Spleen (tissue), 11 donors: ENCODE results near the gene ZBTB5. TPM values are rescaled to one million over a fixed set of nuclear protein-coding genes. Genes with fewer than 3 reads are reported as not detected.

ENCODE experiments used
- DNase-seq: peaks from one replicate; pipeline ENCODE4 v3.0.0-alpha.2; 2020
- H3K27ac ChIP-seq, 8 donors: fragments of 200-600 bp; sonication (generic) in 7 of 8; 1 replicate in 4 of 8; 2 replicates in 4 of 8; pipeline versions ENCODE4 v1.5.0 to v1.8.0; 2016 to 2021; ENCODE audit warnings: inconsistent platforms in 4 of 8, mild to moderate bottlenecking in 4 of 8, moderate library complexity in 1 of 8
- H3K27me3 ChIP-seq, 7 donors: fragments of 200-600 bp; sonication (generic) in 6 of 7; replicated peaks in 1 of 7; 1 replicate in 4 of 7; 2 replicates in 3 of 7; pipeline versions ENCODE4 v1.5.0 to v1.8.0; 2016 to 2021; ENCODE audit warnings: inconsistent platforms in 3 of 7, mild to moderate bottlenecking in 1 of 7
- H3K36me3 ChIP-seq, 6 donors: fragments of 200-600 bp; sonication (generic) in 5 of 6; 1 replicate in 4 of 6; 2 replicates in 2 of 6; pipeline versions ENCODE4 v1.5.0 to v1.8.0; 2016 to 2021; ENCODE audit warnings: inconsistent platforms in 2 of 6
- H3K4me1 ChIP-seq, 6 donors: fragments of 200-600 bp; sonication (generic) in 5 of 6; 1 replicate in 3 of 6; 2 replicates in 3 of 6; pipeline versions ENCODE4 v1.5.0 to v1.8.0; 2016 to 2021; ENCODE audit warnings: inconsistent platforms in 3 of 6
- H3K4me3 ChIP-seq, 8 donors: fragments of 200-600 bp; sonication (generic) in 7 of 8; 1 replicate in 4 of 8; 2 replicates in 4 of 8; pipeline versions ENCODE4 v1.5.0 to v1.8.0; 2016 to 2021; ENCODE audit warnings: inconsistent platforms in 4 of 8, mild to moderate bottlenecking in 4 of 8, moderate library complexity in 2 of 8
- H3K9me3 ChIP-seq, 8 donors: fragments of 200-600 bp; sonication (generic) in 7 of 8; 1 replicate in 4 of 8; 2 replicates in 4 of 8; pipeline versions ENCODE4 v1.5.0 to v1.8.0; 2016 to 2021; ENCODE audit warnings: inconsistent platforms in 4 of 8
- POLR2A ChIP-seq, 3 donors: fragments of 450-650 bp; IDR thresholded peaks; one replicate each; pipeline ENCODE4 v1.5.1; 2017; ENCODE audit warnings: antibody characterized with exemption in 3 of 3, mild to moderate bottlenecking in 1 of 3
- POLR2AphosphoS5 ChIP-seq, 3 donors: sonication (generic); formaldehyde crosslinking; IDR thresholded peaks; one replicate each; pipeline ENCODE4 v1.5.1; 2017; ENCODE audit warnings: antibody characterized with exemption in 3 of 3
- WGBS, 5 donors: extraction: QIAGEN DNeasy Blood & Tissue Kit in 3 of 5; methylation state at CpG; one replicate each; pipeline versions ENCODE4 v1.1.5 to v1.1.7; 2013 to 2018; 5-methylcytosine and 5-hydroxymethylcytosine counted together
- intact Hi-C: fragments of 100-400 bp; cut with DNase I; formaldehyde crosslinking; loops from one replicate; pipeline ENCODE4 v1.15.0; 2023; ENCODE audit warnings: low total_unique reads
- polyA plus RNA-seq, 3 donors: library from polyadenylated mRNA; stranded (reverse); fragments of 200-250 nt; gene quantifications; one replicate each; pipeline ENCODE4 v1.2.1, GENCODE V29; 2013
- total RNA-seq, 7 donors: library from RNA; depleted of rRNA in 3 of 7; stranded (reverse); fragments of >200 nt in 3 of 7; fragmentation: NEBNext Ultra II Directional in 4 of 7; extraction: Animal tissue kit (Norgen Biotek cat#: 25700) in 4 of 7; gene quantifications; one replicate each; pipeline versions ENCODE4 v1.1.0 to v1.2.1, GENCODE V29; 2016 to 2021
- TF ChIP-seq, protein P1 (sequence below), 11 experiments: fragments of 200-600 bp in 7 of 11; fragments of 450-650 bp in 4 of 11; sonication (generic) in 4 of 11; IDR thresholded peaks in 8 of 11; conservative IDR thresholded peaks in 3 of 11; 1 replicate in 7 of 11; 2 replicates in 4 of 11; pipeline versions ENCODE4 v1.4.0 to v1.8.0; 2016 to 2021; ENCODE audit warnings: antibody characterized with exemption in 11 of 11, inconsistent platforms in 4 of 11, mild to moderate bottlenecking in 1 of 11
- donor health status: healthy with polysubstance abuse.
- donor health status: DM: no; HTN: no; CAD: no; lungs with moderate emphysema.
- donor health status: DM: no; HTN: no; CAD: no.
- donor health status: Bipolar disorder and iron deficiency.
- donor health status: healthy.
- donor health status: DM: no; HTN: no; CAD: no.
- donor health status: DM: yes; HTN: yes; CAD: no.

Gene ZBTB5
- total and polyA plus RNA-seq, 10 donors = 4.7 to 15.1 (median 11.5) TPM

DNA sequence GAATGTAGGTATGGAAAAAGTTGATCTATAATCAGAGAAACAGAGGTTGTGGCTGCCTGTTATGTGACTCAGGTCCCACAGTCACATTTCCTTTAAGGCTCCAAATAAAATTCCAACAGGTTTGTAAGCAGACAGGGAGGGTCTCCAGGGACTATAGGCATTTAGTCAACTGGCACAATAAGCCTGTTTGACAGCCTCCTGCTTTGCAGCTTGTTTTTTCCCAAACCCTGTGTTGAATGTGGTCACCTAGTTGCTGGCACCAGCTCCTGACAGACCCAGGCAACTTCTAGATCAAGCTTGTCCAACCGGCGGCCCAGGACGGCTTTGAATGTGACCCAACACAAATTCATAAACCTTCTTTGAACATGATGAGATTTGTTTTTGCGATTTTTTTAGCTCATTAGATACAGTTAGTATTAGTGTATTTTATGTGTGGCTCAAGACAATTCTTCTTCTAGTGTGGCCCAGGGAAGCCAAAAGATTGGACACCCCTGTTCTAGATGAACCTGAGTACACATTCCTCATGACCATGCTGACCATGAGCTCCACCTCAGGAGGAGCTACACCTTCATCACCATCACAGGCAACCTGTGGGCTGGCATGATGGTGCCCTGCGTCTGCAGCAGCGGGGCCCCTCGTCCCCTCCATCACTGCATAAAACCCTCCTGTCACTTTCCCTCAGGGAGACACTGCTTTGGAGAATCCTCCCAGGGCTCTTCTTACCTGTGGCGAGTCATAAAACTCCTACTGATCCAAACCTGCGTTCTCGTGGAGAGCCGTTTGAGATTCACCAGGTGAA, 58.4 kb downstream of the ZBTB5 start:
- DNase-seq = no peak
- H3K4me3 ChIP-seq = no peak overlapping the region
- WGBS, 5 donors = 88 to 94% (median 90%) methylated on average over 11 of the region's 11 CpGs
- no peak overlapping the region for H3K27ac ChIP-seq
- TF ChIP-seq, protein P1, sequence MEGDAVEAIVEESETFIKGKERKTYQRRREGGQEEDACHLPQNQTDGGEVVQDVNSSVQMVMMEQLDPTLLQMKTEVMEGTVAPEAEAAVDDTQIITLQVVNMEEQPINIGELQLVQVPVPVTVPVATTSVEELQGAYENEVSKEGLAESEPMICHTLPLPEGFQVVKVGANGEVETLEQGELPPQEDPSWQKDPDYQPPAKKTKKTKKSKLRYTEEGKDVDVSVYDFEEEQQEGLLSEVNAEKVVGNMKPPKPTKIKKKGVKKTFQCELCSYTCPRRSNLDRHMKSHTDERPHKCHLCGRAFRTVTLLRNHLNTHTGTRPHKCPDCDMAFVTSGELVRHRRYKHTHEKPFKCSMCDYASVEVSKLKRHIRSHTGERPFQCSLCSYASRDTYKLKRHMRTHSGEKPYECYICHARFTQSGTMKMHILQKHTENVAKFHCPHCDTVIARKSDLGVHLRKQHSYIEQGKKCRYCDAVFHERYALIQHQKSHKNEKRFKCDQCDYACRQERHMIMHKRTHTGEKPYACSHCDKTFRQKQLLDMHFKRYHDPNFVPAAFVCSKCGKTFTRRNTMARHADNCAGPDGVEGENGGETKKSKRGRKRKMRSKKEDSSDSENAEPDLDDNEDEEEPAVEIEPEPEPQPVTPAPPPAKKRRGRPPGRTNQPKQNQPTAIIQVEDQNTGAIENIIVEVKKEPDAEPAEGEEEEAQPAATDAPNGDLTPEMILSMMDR (IDR thresholded peaks at IDR 0.05 in 8 of 11, conservative IDR thresholded peaks at IDR 0.05 in 3 of 11) = no peak
- TF ChIP-seq POLR2AphosphoS5 (IDR thresholded peaks at IDR 0.05) (no peak), POLR2A (IDR thresholded peaks at IDR 0.05) (no peak)
- intact Hi-C loops = no loop called here
- H3K9me3 ChIP-seq = no peaks in the 10 kb centered on the region
- H3K4me1 ChIP-seq = peaks cover 0 to 69% (median 29%) of the 10 kb centered on the region in 6 donors
- H3K36me3 ChIP-seq = no peaks in the 10 kb centered on the region
- no peaks in the 10 kb centered on the region for H3K27me3 ChIP-seq

DNA sequence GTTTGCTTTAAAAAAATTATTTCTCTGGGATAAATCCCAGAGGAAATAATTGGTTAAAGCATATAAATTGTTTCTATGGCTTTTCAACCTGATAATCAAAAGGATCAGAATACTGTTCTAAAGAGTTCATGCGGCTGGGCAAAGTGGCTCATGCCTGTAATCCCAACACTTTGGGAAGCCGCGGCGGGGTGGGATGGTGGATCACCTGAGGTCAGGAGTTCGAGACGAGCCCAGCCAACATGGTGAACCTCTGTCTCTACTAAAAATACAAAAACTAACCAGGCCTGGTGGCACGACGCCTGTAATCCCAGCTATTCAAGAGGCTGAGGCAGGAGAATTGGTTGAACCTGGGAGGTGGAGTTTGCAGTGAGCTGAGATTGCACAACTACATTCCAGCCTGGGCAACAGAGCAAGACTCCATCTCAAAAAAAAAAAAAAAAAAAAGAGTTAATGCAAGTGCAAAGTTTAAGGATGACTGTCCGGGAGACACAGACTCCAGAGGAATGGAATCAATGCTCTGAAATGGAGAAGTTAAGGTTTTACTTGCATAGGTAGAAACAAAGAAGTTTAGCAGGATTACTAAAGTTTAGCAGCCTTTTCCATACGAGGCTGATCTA, 59.4 kb downstream of the ZBTB5 start:
- H3K27me3 ChIP-seq = no peaks in the 10 kb centered on the region
- TF ChIP-seq POLR2AphosphoS5 (IDR thresholded peaks at IDR 0.05) (no peak), POLR2A (IDR thresholded peaks at IDR 0.05) (no peak)
- TF ChIP-seq, protein P1 (IDR thresholded peaks at IDR 0.05 in 8 of 11, conservative IDR thresholded peaks at IDR 0.05 in 3 of 11) = no peak
- DNase-seq = no peak
- no peak overlapping the region for H3K27ac ChIP-seq
- intact Hi-C loops = no loop called here
- 82 to 90% (median 88%) methylated on average over 10 of the region's 10 CpGs for WGBS, 5 donors
- H3K4me3 ChIP-seq = no peak overlapping the region
- H3K4me1 ChIP-seq = peaks cover 0 to 60% (median 27%) of the 10 kb centered on the region in 6 donors
- no peaks in the 10 kb centered on the region for H3K9me3 ChIP-seq
- H3K36me3 ChIP-seq = no peaks in the 10 kb centered on the region

DNA sequence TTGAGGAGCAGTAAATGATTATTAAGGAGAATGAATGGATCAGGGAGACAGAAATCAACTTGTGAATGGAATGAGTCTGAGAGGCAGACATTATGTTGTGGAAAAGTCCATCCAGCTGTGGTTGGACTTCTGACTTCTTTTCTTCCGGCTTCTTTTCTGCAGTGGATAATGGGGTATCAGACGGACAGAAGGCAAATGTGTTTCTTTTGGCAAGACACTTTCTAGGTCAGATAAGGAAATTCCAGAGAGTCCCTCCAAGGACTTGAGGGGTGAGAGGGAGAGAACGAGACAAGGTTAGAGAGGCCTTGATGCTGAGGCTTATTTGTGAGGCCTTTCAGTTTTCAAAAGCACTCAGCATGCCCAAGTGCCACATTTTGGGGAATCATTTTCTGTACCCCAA, 59.9 kb downstream of the ZBTB5 start:
- H3K9me3 ChIP-seq = no peaks in the 10 kb centered on the region
- no peak overlapping the region for H3K27ac ChIP-seq
- intact Hi-C loops = no loop called here
- DNase-seq = no peak
- no peak overlapping the region for H3K4me3 ChIP-seq
- no peaks in the 10 kb centered on the region for H3K36me3 ChIP-seq
- no peaks in the 10 kb centered on the region for H3K27me3 ChIP-seq
- WGBS, 5 donors = 68 to 81% (median 77%) methylated on average over 3 of the region's 3 CpGs
- H3K4me1 ChIP-seq = peaks cover 0 to 54% (median 26%) of the 10 kb centered on the region in 6 donors
- TF ChIP-seq POLR2A (IDR thresholded peaks at IDR 0.05) (no peak), POLR2AphosphoS5 (IDR thresholded peaks at IDR 0.05) (no peak)
- TF ChIP-seq, protein P1 (IDR thresholded peaks at IDR 0.05 in 8 of 11, conservative IDR thresholded peaks at IDR 0.05 in 3 of 11) = no peak

DNA sequence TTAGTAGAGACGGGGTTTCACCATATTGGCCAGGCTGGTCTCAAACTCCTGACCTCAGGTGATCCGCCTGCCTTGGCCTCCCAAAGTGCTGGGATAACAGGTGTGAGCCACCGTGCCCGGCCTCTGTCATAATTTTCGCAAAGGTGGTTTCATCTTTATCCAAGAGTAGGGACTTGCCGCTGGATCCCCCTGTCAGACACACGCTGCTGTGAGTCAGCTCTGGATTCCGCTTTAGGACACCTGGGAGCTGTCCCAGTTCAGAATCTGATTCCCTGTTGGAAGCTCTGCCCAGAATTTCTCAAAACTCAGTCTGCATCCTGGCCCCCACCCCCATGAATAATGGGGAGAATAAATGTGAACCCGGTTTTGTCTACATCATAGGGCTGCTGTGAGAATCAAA, 60.7 kb downstream of the ZBTB5 start:
- H3K27ac ChIP-seq = no peak overlapping the region
- WGBS, 5 donors = 84 to 94% (median 93%) methylated on average over 7 to 9 of the region's 9 CpGs

More for the DNA sequence above, 60.7 kb downstream of the ZBTB5 start:
- Histone ChIP-seq H3K9me3 (no peaks in the 10 kb centered on the region), H3K27me3 (no peaks in the 10 kb centered on the region), H3K4me3 (no peak overlapping the region), H3K36me3 (no peaks in the 10 kb centered on the region), H3K4me1 (peaks cover 0 to 49% (median 21%) of the 10 kb centered on the region in 6 donors)
- no peak for DNase-seq
- intact Hi-C loops = no loop called here
- TF ChIP-seq POLR2AphosphoS5 (IDR thresholded peaks at IDR 0.05) (no peak), POLR2A (IDR thresholded peaks at IDR 0.05) (no peak)
- TF ChIP-seq, protein P1 (IDR thresholded peaks at IDR 0.05 in 8 of 11, conservative IDR thresholded peaks at IDR 0.05 in 3 of 11) = no peak
